Measurements from ENCODE around the gene DGAT2.

DNA sequence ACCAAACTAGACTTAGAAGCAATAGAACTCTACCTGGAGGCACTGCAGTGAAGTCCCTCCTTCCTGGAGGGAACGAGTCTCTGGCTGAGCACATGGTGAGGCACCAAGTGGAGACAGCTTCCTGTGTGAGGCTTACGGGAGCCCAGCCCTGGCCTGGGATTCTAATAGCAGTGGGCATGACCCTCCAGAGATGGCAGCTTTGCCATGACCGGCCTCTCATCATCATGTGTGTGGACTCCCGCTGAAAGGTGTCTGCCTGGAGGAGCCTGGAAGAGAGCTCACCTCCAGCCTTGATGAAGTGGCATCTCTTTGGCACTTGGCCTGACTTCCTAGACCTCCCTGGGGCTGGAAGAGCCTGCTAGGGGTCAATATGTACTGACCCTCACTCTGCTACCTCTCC, 8.0 kb downstream of the DGAT2 start:
- TF ChIP-seq, protein P1, sequence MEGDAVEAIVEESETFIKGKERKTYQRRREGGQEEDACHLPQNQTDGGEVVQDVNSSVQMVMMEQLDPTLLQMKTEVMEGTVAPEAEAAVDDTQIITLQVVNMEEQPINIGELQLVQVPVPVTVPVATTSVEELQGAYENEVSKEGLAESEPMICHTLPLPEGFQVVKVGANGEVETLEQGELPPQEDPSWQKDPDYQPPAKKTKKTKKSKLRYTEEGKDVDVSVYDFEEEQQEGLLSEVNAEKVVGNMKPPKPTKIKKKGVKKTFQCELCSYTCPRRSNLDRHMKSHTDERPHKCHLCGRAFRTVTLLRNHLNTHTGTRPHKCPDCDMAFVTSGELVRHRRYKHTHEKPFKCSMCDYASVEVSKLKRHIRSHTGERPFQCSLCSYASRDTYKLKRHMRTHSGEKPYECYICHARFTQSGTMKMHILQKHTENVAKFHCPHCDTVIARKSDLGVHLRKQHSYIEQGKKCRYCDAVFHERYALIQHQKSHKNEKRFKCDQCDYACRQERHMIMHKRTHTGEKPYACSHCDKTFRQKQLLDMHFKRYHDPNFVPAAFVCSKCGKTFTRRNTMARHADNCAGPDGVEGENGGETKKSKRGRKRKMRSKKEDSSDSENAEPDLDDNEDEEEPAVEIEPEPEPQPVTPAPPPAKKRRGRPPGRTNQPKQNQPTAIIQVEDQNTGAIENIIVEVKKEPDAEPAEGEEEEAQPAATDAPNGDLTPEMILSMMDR (IDR thresholded peaks at IDR 0.05): no peak
- no peak for TF ChIP-seq POLR2A (IDR thresholded peaks at IDR 0.05)

Data from right lobe of liver (tissue), 4 donors.